SK-N-SH (cell line): Measurements from ENCODE around the gene ARID2.

ENCODE experiments used
- EP300 ChIP-seq, 2 experiments: IDR thresholded peaks; 2 replicates each; pipeline versions ENCODE4 v1.4.0 to v1.6.1; 2012; ENCODE audit warnings: borderline replicate concordance in 1 of 2, low read depth in 1 of 2, low read length in 1 of 2
- FOXJ3 ChIP-seq: sonication (generic); formaldehyde crosslinking; IDR thresholded peaks from 2 replicates; pipeline ENCODE4 v1.5.1; 2020; ENCODE audit warnings: mild to moderate bottlenecking, missing genetic modification reagents
- GABPA ChIP-seq: IDR thresholded peaks from 2 replicates; pipeline ENCODE4 v1.4.0; 2012; ENCODE audit warnings: low read depth, mild to moderate bottlenecking
- NRF1 ChIP-seq: IDR thresholded peaks from 2 replicates; pipeline ENCODE4 v1.6.1; 2012; ENCODE audit warnings: low read depth, mild to moderate bottlenecking, low read length
- POLR2AphosphoS5 ChIP-seq: IDR thresholded peaks from 2 replicates; pipeline ENCODE4 v1.6.1; 2012; ENCODE audit warnings: low read depth, low read length
- RAD21 ChIP-seq: IDR thresholded peaks from 2 replicates; pipeline ENCODE4 v1.6.1; 2012; ENCODE audit warnings: mild to moderate bottlenecking, low read length
- RCOR1 ChIP-seq: fragments of 150-350 bp; IDR thresholded peaks from 2 replicates; pipeline ENCODE4 v1.6.1; 2017; ENCODE audit warnings: antibody characterized with exemption, low read length
- SMC3 ChIP-seq: IDR thresholded peaks from 2 replicates; pipeline ENCODE4 v1.6.1; 2012; ENCODE audit warnings: low read depth, low read length, improper control_type of control experiment
- TAF1 ChIP-seq: IDR thresholded peaks from 2 replicates; pipeline ENCODE4 v1.6.1; 2012; ENCODE audit warnings: low read depth, mild to moderate bottlenecking, low read length, moderate library complexity, borderline replicate concordance
- YY1 ChIP-seq: IDR thresholded peaks from 2 replicates; pipeline ENCODE4 v1.4.0; 2012; ENCODE audit warnings: low read depth, mild to moderate bottlenecking
- TF ChIP-seq, protein P1 (sequence below): fragments of 200-600 bp; sonication (generic); IDR thresholded peaks from 2 replicates; pipeline ENCODE4 v1.6.1; 2017; ENCODE audit warnings: antibody characterized with exemption, mild to moderate bottlenecking, moderate library complexity
- TF ChIP-seq, protein P2 (sequence below): IDR thresholded peaks from 2 replicates; pipeline ENCODE4 v1.4.0; 2012; ENCODE audit warnings: low read depth

DNA sequence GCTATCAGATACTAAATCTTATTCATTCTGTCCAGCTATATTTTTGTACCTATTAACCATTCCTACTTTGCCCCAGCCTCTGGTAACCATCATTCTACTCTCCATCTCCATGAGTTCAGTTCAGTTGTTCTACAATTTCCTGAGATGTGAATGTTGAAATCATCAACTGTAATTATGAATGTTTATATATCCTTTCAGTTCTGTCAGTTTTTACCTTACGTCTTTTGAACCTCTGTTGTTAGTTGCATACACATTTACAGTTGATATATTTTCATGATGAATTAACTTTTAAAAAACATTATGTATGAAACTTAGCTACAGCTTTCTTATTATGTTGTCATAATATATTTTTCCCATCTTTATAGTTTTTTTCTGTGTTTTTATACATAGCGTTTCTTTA, 102.1 kb downstream of the ARID2 start:
- TF ChIP-seq, protein P1, sequence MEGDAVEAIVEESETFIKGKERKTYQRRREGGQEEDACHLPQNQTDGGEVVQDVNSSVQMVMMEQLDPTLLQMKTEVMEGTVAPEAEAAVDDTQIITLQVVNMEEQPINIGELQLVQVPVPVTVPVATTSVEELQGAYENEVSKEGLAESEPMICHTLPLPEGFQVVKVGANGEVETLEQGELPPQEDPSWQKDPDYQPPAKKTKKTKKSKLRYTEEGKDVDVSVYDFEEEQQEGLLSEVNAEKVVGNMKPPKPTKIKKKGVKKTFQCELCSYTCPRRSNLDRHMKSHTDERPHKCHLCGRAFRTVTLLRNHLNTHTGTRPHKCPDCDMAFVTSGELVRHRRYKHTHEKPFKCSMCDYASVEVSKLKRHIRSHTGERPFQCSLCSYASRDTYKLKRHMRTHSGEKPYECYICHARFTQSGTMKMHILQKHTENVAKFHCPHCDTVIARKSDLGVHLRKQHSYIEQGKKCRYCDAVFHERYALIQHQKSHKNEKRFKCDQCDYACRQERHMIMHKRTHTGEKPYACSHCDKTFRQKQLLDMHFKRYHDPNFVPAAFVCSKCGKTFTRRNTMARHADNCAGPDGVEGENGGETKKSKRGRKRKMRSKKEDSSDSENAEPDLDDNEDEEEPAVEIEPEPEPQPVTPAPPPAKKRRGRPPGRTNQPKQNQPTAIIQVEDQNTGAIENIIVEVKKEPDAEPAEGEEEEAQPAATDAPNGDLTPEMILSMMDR = no peak
- TF ChIP-seq, protein P2, sequence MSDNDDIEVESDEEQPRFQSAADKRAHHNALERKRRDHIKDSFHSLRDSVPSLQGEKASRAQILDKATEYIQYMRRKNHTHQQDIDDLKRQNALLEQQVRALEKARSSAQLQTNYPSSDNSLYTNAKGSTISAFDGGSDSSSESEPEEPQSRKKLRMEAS = no peak
- TF ChIP-seq EP300 (IDR thresholded peaks at IDR 0.05; ENCODE audit: borderline replicate concordance in 1 of 2, low read depth in 1 of 2, low read length in 1 of 2) (no peak), RAD21 (no peak), RCOR1 (no peak), POLR2AphosphoS5 (no peak), GABPA (no peak), TAF1 (no peak), SMC3 (no peak), YY1 (no peak), FOXJ3 (CRISPR knock-in tag) (no peak), NRF1 (no peak)
